KG1 (cell line): ENCODE measurements around the gene FZR1.

Experiments
- DNase-seq: peaks from one replicate; lab custom pipeline; 2025; lab: John Stamatoyannopoulos, UW

FZR1 gene

DNA sequence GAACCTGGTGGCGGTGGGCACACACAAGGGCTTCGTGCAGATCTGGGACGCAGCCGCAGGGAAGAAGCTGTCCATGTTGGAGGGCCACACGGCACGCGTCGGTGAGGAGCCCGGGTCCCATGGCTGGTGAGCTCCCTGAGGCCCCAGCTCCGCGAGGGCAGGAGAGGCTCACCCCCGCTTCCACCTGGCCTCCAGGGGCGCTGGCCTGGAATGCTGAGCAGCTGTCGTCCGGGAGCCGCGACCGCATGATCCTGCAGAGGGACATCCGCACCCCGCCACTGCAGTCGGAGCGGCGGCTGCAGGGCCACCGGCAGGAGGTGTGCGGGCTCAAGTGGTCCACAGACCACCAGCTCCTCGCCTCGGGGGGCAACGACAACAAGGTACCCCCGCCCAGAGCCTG lies 25.6 kb downstream of the FZR1 start:
- DNase-seq, result no peak

DNA sequence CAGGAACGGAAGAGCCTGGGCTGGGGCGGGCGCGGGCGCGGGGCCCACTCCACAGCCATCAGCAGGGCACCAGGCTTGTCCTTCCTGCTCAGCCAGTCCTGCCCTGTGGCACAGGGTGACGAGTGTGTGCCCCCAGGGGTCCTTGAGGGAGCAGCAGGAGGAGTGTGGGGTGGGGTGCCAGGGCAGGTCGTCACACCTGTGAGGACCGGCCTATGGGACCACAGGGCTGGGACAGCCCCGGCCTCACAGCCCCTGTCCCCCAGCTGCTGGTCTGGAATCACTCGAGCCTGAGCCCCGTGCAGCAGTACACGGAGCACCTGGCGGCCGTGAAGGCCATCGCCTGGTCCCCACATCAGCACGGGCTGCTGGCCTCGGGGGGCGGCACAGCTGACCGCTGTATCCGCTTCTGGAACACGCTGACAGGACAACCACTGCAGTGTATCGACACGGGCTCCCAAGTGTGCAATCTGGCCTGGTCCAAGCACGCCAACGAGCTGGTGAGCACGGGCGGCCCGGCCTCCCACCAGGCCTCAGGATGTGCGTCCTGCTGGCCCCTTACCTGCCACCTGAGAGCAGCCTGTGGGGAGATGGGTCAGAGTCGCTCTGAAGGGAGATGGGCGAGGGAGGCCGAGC lies 26.2 kb downstream of the FZR1 start:
- DNase-seq, result no peak

DNA sequence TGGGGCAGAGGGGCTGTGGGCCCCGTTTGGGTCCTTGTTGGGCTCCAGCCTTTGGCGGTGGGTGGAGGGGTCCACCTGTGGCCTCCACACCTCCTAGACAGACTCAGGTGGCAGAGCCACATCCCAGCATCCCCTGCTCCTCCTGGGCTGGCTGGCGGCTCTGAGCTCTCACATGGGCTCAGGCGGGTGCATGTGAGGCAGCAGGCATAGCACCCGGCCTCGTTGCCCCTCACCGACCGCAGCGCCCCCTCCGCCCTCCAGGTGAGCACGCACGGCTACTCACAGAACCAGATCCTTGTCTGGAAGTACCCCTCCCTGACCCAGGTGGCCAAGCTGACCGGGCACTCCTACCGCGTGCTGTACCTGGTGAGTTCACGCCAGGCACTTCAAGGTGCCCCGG lies 26.9 kb downstream of the FZR1 start:
- DNase-seq, result no peak

DNA sequence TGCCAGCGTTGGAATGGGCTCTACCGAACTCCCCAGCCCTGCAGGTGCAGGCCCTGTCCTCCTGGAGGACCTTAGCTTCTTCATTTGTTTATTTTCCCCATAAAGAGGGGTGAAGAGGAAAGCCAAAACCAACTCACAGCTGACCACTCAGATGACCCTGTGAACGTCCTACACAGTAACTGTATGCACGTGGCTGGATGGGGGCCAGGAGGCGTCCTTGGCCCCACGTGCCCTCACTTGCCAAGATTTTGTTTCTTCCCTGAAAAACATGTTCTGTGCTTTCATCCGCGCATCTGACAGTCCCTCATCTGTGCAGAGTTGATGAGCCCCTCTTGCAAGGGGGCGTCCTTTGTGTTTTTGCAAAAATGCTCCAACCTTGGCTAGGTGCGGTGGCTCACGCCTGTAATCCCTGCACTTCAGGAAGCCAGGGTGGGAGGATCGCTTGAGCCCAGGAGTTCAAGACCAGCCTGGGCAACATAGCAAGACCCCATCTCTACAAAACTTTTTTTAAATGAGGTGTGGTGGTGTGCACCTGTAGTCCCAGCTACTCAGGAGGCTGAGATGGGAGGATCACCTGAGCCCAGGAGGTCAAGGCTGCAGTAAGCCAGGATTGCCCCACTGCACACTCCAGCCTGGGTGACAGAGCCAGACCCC lies 27.6 kb downstream of the FZR1 start:
- no peak for DNase-seq

DNA sequence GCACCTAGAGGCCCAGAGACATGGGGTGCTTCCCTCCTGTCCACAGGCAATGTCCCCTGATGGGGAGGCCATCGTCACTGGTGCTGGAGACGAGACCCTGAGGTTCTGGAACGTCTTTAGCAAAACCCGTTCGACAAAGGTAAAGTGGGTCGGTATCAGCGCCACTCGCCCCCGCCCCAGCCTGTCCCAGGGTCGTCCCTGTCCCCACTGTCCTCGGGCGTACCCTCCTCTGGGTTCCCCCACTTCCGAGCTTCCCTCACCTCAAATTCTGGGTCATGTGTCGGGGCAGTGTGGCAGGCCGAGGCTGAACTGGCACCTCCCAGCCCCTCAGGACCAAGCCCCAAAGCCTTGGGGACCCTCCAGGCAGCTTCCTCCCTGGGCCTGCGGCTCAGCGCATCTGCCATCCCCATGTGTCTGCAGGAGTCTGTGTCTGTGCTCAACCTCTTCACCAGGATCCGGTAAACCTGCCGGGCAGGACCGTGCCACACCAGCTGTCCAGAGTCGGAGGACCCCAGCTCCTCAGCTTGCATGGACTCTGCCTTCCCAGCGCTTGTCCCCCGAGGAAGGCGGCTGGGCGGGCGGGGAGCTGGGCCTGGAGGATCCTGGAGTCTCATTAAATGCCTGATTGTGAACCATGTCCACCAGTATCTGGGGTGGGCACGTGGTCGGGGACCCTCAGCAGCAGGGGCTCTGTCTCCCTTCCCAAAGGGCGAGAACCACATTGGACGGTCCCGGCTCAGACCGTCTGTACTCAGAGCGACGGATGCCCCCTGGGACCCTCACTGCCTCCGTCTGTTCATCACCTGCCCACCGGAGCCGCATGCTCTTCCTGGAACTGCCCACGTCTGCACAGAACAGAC lies 28.5 kb downstream of the FZR1 start:
- DNase-seq, result no peak

DNA sequence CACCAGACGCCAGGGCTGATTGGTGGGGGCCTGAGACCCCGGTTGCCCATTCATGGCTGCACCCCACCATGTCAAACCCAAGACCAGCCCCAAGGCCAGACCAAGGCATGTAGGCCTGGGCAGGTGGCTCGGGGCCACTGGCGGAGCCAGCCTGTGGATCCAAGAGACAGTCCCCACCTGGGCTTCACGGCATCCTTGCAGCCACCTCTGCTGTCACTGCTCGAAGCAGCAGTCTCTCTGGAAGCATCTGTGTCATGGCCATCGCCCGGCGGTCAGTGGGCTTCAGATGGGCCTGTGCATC lies 29.1 kb downstream of the FZR1 start:
- DNase-seq, result no peak

DNA sequence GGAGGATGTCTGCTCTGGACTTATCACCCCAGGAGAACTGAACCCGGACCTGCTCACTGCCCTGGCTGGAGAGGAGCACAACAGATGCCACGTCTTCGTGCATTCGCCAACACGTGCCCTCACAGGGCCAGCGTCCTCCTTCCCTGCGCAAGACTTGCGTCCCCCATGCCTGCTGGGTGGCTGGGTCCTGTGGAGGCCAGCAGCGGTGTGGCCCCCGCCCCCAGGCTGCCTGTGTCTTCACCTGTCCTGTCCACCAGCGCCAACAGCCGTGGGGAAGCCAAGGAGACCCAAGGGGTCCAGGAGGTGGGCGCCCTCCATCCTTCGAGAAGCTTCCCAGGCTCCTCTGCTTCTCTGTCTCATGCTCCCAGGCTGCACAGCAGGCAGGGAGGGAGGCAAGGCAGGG lies 29.5 kb downstream of the FZR1 start:
- DNase-seq, result no peak

DNA sequence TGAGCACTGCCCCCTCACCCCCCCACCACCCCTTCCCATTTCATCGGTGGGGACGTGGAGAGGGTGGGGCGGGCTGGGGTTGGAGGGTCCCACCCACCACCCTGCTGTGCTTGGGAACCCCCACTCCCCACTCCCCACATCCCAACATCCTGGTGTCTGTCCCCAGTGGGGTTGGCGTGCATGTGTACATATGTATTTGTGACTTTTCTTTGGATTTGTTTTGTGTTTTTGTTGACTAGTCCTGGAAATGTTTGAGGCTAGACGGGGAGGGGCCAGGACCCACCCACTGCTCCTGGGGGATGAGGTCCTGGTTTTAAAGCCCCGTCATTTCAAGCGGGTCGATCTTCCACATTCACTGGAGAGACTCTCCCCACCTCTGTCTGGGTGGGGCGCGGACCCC lies 29.9 kb downstream of the FZR1 start:
- no peak for DNase-seq

DNA sequence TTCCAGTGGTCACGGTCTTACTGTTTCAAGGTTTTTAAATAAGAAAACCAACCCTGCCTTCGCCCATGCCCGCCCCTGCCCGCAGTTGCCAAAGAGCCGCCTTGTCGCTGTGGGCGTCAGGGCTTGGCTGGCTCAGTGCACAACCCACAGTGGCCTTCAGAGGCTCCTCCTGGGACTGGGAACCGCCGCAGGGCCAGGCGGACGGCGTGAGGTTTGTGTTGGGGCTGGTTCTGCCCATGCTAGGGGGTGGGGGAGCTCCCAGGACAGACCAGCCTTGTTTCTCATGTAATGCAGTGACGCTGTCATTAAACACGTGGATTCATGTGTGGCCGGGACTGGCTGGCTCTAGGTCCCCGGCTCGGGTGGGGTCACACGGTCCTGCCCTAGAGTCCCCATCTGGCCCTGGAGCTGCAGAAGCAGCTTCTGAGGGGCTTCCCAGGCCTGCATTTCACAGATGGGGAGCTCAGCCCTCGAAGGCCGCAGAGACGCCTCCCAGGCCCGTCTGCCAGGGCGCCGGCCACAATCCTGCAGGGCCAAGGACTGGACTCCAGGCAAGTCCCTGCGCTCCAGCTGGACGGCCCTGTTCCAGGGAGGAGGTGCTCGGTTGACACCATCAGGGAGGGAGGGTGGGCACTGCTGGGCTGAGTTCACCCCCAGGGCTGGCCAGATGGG lies 30.5 kb downstream of the FZR1 start:
- DNase-seq, result no peak

DNA sequence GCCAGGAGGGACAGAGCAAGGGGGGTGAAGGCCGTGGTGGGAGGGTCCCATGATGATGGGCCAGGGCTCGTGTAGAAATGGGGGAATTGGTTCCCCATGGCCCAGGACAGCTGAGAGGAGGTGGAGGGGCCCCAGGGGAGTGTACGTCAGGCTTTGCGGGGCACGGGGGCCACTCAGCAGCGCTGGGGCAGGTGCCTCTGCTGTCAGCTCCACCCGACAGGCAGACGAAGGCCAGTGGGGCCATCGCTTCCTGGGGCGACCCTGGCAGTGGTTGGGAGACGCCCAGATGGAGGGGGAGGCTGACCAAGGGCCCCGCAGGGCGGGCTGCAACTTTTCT lies 31.0 kb downstream of the FZR1 start:
- DNase-seq, result no peak

DNA sequence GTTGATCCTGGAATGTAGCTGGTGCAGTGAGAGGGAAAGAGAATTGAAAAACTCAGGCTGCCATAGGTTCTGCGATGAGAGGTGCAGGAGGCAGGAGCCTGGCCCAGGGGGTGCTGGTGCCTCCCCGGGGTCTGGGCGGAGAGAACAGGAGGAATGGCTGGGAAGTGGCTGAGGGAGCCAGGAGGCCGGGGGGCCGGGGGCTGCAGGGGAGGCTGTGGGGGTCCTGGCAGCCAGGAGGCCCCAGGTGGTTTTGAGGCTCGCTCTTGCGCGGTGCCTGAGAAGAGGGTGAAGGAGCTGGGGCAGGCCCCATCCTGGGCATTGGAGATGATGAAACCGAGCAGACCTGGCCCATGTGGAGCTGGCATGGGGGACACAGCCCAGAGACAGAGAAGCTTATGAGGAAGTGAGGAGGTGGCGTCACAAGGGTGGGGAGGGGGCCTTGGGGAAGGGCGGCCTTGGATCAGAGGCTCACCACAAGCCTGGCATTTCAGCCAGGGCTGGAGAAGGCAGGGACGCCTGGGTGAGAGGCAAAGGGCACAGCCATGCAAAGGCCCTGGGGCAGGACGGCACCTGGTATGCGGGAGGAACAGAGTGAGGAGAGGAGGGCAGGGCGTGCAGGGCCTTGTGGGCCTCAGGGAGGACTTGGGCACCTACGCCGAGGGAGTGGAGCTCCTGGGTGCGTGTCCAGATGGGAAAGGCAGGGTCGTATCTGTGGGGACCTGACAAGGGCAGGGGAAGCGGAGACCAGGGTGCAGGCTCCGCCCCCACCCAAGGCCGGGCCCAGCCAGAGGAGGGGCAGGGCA lies 31.5 kb downstream of the FZR1 start:
- DNase-seq, result no peak

DNA sequence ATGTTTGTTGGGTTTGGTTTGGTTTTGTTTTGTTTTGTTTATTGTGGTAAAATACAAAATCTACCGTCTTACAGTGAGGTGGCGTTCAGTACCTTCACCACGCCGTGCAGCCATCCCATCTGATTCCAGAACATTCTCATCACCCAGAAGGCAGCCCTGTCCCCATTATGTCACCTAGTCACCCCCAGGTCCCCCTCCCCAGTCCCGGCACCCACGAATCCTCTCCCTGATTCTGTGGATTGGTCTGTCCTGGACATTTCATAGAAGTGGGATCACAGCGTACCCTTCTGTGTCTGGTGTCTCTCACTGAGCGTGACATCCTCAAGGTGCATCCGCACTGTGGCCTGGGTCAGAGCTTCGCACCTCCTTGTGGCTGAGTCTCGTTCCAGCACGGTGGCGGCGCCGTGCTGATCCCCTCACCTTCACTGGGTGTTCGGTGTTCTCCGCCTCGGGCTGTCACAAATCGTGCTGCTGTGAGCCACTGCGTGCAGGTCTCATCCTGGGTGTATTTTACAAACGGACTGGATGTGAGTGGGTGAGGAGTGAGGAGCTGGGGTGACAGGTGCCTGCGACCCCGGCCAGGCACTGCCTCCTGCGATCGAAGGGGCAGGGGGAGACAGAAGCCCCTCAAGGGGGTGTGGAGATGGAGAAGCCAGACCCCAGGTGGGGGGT lies 32.3 kb downstream of the FZR1 start:
- no peak for DNase-seq

DNA sequence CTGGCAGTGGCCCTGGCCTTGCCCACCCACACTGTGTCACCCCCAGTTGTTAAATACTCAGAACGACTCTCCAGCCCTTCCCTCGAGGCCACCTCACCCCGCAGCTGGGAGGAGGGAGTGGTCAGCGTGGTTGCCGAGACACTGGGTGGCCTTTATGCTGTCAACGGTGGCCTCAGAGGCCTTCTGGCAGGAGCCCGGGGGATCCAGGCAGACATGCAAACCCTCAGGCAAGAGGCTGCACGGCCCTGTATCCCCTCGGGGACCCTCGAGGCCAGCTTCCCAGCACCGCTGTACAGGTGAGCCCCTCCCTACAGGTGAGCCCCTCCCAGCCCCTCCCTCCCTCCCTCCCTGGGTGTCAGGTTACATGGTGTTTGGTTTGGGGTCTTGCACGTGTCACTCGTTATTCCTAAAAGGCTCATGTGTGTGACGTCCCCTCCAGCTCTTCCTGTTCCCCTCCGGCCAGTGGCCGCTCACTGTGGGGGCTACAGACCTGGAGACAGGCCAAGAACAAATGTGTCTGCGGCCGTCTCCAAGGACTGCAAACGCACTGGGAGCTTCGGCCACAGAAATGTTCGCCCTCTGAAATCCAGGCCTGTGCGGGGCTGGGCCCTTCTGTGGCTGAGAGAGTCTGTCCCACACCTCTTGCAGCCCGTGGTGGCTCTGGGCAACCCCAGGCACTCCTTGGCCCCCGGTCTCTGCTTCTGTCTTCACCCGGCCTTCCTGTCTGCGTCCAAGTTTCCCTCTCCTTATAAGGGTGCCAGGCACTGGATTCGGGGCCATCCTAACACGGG lies 33.0 kb downstream of the FZR1 start, which contains the start of gene TEKTIP1:
TSS of gene TEKTIP1 (plus strand) at position 210 of the 791 bp plus-strand sequence. CDS start at position 214, 4 bp downstream.
- DNase-seq, result no peak

DNA sequence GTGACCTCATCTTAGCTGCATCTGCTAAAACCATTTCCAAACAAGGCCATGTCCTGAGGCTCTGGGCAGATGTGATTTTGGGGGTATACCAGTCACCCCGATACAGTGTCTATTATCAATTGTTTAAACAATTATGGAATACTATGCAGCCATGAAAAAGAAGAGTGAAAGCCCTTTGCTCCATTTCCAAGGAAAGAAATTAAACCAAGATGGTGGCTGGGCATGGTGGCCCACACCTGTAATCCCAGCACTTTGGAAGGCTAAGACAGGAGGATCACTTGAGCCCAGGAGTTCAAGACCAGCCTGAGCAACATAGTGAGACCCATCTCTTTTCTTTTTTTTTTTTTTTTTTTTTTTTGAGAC lies 33.6 kb downstream of the FZR1 start:
- DNase-seq, result no peak

DNA sequence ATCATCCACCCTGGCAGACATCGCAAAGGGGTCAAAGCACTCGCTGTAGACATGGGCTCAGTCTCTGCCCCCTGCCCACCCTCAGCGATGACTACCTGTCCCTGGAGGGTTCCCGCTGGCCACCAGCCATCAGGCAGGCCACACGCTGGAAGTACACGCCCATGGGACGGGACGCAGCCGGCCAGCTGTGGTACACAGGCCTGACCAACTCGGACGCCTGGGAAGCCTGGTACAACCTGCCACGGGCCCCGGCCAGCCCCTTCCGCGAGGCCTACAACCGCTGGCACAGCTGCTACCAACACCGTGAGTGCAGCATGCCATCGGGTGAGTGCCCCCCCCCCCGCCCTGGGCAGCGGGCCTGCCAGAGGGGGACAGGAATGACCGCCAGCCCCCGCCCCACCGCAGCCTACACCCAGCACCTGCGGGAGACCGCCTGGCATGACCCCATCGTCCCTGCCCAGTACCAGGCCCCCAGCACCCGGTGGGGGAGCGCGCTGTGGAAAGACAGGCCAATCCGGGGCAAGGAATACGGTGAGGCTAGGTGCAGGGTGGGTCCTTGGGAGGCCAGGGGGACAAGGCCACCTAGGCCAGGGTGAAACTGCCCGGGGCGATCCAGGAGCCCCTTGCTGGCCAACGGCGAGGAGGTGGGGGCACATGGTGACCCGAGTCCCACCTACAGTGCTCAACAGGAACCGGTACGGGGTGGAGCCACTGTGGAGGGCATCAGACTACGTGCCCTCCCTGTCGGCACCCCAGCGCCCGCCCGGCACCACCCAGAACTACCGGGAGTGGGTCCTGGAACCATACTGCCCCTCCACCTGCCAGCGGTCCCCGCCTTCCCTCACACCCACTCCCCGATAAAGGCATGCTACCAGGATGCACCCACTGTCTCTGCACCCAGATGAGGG lies 37.3 kb downstream of the FZR1 start:
- DNase-seq, result no peak

DNA sequence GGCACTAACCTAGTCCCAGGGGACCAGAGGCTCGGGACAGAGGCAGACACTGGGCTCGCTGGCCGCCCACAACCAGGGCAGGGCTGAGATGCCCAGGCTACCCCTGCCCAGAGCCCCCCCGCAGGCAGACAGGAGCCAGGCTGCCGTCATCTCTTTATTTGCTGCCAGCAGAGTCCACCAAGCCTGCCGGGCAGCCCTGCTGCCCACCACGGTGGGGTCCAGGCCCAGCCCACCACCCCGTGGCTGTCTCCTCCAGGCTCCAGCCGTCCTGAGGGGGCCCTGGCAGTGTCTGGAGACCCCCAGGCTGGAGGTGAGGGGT lies 37.9 kb downstream of the FZR1 start:
- DNase-seq, result no peak

DNA sequence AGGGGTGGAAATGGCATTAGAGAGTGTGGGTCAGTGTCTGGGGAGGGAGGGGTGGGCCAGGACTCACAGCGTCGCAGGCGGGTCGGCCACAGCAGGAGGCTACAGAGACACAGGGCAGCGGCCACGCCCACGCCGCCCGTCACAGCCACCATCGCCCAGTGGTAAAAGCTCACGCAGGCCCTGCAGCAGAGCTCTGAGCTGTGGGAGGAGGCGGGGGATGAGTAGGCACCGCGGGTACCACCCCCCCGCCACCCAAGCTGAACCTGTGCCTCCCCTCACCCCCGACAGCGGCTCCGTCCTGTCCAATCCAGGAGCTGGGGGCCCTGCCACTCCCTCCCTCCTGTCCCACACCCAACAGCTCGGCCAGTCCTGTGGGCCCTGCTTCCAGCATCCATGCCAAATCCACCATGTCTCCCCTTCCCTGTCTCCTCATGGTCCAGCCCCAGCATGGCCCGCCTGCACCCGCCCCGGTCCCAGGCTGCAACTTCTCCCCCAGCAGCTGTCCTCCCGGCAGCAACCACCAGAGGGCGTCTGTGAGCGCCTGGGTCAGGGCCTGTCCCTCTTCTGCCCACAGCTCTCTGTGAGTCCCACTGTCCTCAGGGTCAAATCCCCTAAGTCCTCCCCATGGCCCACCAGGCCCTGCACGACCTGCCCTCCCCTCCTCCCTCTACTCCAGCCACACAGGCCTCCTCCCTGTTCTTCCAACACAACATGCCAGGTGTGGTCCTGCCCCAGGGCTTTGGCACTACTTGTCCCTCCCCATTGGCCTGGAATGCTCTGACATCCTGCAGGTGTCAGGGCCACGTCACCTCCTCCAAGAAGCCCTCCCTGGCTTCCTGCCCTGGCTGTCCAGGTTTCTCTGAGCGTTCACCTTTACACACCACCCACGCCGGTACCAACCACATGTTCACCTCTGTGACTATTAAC lies 38.9 kb downstream of the FZR1 start:
- DNase-seq, result peak; percentile 3

DNA sequence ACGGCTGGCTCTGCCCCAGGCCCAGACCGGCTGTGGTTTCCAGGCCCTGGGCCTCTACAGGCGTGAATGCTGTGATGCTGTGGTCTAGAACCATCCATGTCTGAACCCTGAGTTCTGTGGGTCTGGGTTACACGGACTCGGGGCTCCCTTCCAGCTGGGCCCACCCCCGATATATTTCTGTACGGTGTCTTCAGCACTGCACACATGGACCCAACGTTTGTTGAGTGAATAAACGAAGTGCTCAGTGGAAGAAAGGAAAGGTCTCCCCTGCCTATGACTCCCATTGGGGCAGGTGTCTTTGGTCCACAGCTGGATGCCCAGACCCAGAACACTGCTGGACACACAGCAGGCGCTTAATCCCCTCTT lies 39.5 kb downstream of the FZR1 start:
- DNase-seq, result no peak

DNA sequence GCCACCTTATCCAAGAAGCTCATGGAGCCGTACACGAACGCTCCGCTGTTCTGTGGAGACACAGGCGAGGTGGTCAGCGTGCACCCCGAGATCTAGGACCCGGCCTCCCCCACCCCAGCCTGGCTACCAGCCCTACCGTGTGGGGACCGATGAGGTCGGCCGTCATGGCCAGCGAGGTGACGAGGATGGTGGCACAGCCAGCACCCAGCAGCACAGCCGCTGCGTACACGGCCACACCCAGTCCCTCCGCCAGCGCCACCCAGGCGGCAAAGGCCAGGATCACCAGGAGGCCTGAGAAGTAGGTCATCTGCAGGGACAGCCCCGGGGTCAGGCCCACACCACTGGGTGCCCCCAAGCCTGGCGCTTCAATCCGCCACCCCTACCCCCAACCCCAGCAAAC lies 40.0 kb downstream of the FZR1 start:
- no peak for DNase-seq
